Keratinocyte (primary cell): ENCODE measurements around the gene OR10K2.

ENCODE experiments used
- EZH2 ChIP-seq: IDR thresholded peaks from one replicate; pipeline ENCODE4 v1.6.1; 2012; ENCODE audit warnings: inconsistent platforms, mild to moderate bottlenecking, low read length, moderate library complexity
- TF ChIP-seq, protein P1 (sequence below), 3 experiments: IDR thresholded peaks in 1 of 3; conservative IDR thresholded peaks in 1 of 3; optimal IDR thresholded peaks in 1 of 3; 2 replicates in 2 of 3; 3 replicates in 1 of 3; pipeline versions ENCODE3 to v1.5.1; 2011; ENCODE audit warnings: low read length in 3 of 3, mild to moderate bottlenecking in 3 of 3, moderate library complexity in 2 of 3, control low read depth in 1 of 3, inconsistent platforms in 1 of 3; ENCODE audit not compliant: insufficient read depth in 2 of 3; ENCODE audit errors: extremely low read depth in 1 of 3

DNA sequence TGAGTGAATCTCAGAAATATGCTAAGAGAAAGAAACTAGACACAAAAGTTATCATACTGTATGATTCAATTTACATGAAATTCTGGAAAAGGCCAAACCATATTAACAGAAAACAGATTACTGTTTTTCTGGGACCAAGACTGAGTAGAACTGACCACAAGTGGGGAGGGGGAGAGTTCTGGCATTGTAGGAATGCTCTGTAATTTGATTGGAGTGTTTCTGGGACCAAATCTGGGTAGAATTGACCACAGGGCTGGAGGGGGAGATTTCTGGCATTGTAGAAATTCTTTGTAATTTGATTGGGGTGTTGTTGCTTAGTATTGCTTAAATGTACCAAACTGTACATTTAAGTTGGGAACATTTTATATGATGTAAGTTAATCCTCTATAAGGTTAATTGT lies 32.2 kb upstream of the OR10K2 start:
- TF ChIP-seq, protein P1, sequence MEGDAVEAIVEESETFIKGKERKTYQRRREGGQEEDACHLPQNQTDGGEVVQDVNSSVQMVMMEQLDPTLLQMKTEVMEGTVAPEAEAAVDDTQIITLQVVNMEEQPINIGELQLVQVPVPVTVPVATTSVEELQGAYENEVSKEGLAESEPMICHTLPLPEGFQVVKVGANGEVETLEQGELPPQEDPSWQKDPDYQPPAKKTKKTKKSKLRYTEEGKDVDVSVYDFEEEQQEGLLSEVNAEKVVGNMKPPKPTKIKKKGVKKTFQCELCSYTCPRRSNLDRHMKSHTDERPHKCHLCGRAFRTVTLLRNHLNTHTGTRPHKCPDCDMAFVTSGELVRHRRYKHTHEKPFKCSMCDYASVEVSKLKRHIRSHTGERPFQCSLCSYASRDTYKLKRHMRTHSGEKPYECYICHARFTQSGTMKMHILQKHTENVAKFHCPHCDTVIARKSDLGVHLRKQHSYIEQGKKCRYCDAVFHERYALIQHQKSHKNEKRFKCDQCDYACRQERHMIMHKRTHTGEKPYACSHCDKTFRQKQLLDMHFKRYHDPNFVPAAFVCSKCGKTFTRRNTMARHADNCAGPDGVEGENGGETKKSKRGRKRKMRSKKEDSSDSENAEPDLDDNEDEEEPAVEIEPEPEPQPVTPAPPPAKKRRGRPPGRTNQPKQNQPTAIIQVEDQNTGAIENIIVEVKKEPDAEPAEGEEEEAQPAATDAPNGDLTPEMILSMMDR (optimal IDR thresholded peaks at IDR 0.05 in 1 of 3, IDR thresholded peaks at IDR 0.05 in 1 of 3, conservative IDR thresholded peaks at IDR 0.05 in 1 of 3; ENCODE audit: extremely low read depth in 1 of 3, insufficient read depth in 2 of 3, low read length in 3 of 3) = no peak
- no peak for TF ChIP-seq EZH2
